GM12801 (cell line): ENCODE measurements around the gene DUSP5.

Experiments used
- CTCF ChIP-seq: IDR thresholded peaks from one replicate; pipeline ENCODE4 v1.5.1; 2011; ENCODE audit warnings: control low read depth; ENCODE audit not compliant: insufficient read length; ENCODE audit errors: extremely low read depth

DUSP5 gene

GRCh38 chr10:110498982-110499795 is 1.5 kb downstream of the DUSP5 start:
- TF ChIP-seq CTCF: no peak

- no peak for TF ChIP-seq CTCF
Measured at GRCh38 chr10:110499796-110500514, 2.2 kb downstream of the DUSP5 start.

- TF ChIP-seq CTCF: no peak
Measured at GRCh38 chr10:110500515-110500905, 2.8 kb downstream of the DUSP5 start.

- TF ChIP-seq CTCF: no peak
Measured at GRCh38 chr10:110501142-110501937, 3.6 kb downstream of the DUSP5 start.

GRCh38 chr10:110502072-110502845 is 4.6 kb downstream of the DUSP5 start:
- no peak for TF ChIP-seq CTCF

- TF ChIP-seq CTCF: no peak
Measured at GRCh38 chr10:110502851-110503301, 5.2 kb downstream of the DUSP5 start.
